ENCODE measurements around the gene MRPL24.

GRCh38 chr1:156789621-156790318 lies 48.9 kb upstream of the MRPL24 start:
- no peak for TF ChIP-seq POLR2A (IDR thresholded peaks at IDR 0.05)
- TF ChIP-seq CTCF (IDR thresholded peaks at IDR 0.05), result no peak
- no peak for TF ChIP-seq EP300 (IDR thresholded peaks at IDR 0.05)
